A549 treated with DMSO at 1 μM for 4 hours (cell line): ENCODE data around the gene TM9SF1. TPM values are rescaled to one million over a fixed set of nuclear protein-coding genes. Genes with fewer than 3 reads are reported as not detected.

ENCODE experiments used
- total RNA-seq: library from RNA; stranded (reverse); fragments of 200-300 nt; extraction: Qiagen RNA extraction; gene quantifications from 5 replicates; pipeline ENCODE4 v1.2.3, GENCODE V29; 2022; ENCODE audit warnings: low read depth

TM9SF1 gene
- total RNA-seq, 1 experiment from 2014 or later, result 72.9 TPM

Other genes starting within 250 kb of the TM9SF1 start
- gene DHRS4, start 241.7 kb downstream of the TM9SF1 start, total RNA-seq, result 39.3 to 49.4 TPM (median 46.9 TPM) in 5 replicates
- 23.7 to 33.4 TPM (median 29.9 TPM) in 5 replicates for gene DHRS4L2, start 206.5 kb downstream of the TM9SF1 start, total RNA-seq
- 0.24 to 0.59 TPM (median 0.47 TPM) in 5 replicates for gene CARMIL3, start 143.4 kb downstream of the TM9SF1 start, total RNA-seq
- gene CPNE6, start 123.9 kb downstream of the TM9SF1 start, total RNA-seq, result not detected in 5 replicates
- gene PCK2, start 101.1 kb downstream of the TM9SF1 start, total RNA-seq, result 17.9 to 21.1 TPM (median 19.7 TPM) in 5 replicates
- 21.0 to 25.3 TPM (median 21.5 TPM) in 5 replicates for gene DCAF11, start 80.7 kb downstream of the TM9SF1 start, total RNA-seq
- 0.58 to 1.0 TPM (median 0.99 TPM) in 5 replicates for gene NRL, start 80.5 kb downstream of the TM9SF1 start, total RNA-seq
- 0.15 to 0.28 TPM (median 0.24 TPM) in 3 of 5 replicates, not detected in the others for gene FITM1, start 64.8 kb downstream of the TM9SF1 start, total RNA-seq
- gene PSME1, start 59.2 kb downstream of the TM9SF1 start, total RNA-seq, result 163 to 182 TPM (median 171 TPM) in 5 replicates
- gene EMC9, start 53.9 kb downstream of the TM9SF1 start, total RNA-seq, result 50.9 to 61.8 TPM (median 56.9 TPM) in 5 replicates
- gene PSME2, start 48.8 kb downstream of the TM9SF1 start, total RNA-seq, result 164 to 198 TPM (median 177 TPM) in 5 replicates
- 25.6 to 33.1 TPM (median 29.9 TPM) in 5 replicates for gene RNF31, start 47.9 kb downstream of the TM9SF1 start, total RNA-seq
- 14.6 to 21.4 TPM (median 16.7 TPM) in 5 replicates for gene IRF9, start 34.2 kb downstream of the TM9SF1 start, total RNA-seq
- gene REC8, start 23.4 kb downstream of the TM9SF1 start, total RNA-seq, result 3.4 to 6.4 TPM (median 4.3 TPM) in 5 replicates
- gene IPO4, start 6.6 kb downstream of the TM9SF1 start, total RNA-seq, result 79.6 to 102 TPM (median 88.2 TPM) in 5 replicates
- 0.07 TPM in 1 of 5 replicates, not detected in the others for gene TSSK4, start 10.3 kb upstream of the TM9SF1 start, total RNA-seq
- gene CHMP4A, start 18.0 kb upstream of the TM9SF1 start, total RNA-seq, result 79.6 to 96.4 TPM (median 82.0 TPM) in 5 replicates
- gene MDP1, start 20.6 kb upstream of the TM9SF1 start, total RNA-seq, result 27.9 to 35.3 TPM (median 29.6 TPM) in 5 replicates
- 427 to 475 TPM (median 451 TPM) in 5 replicates for gene NEDD8, start 36.9 kb upstream of the TM9SF1 start, total RNA-seq
- 52.4 to 64.1 TPM (median 56.5 TPM) in 5 replicates for gene GMPR2, start 37.5 kb upstream of the TM9SF1 start, total RNA-seq
- 32.6 to 41.9 TPM (median 37.8 TPM) in 5 replicates for gene TINF2, start 47.2 kb upstream of the TM9SF1 start, total RNA-seq
- gene TGM1, start 67.7 kb upstream of the TM9SF1 start, total RNA-seq, result 0.60 to 1.1 TPM (median 0.83 TPM) in 5 replicates
- gene RABGGTA, start 76.2 kb upstream of the TM9SF1 start, total RNA-seq, result 12.5 to 19.5 TPM (median 16.6 TPM) in 5 replicates
- 10.9 to 13.5 TPM (median 11.8 TPM) in 5 replicates for gene DHRS1, start 104.3 kb upstream of the TM9SF1 start, total RNA-seq
- 15.6 to 19.7 TPM (median 18.9 TPM) in 5 replicates for gene NOP9, start 104.4 kb upstream of the TM9SF1 start, total RNA-seq
- 0.14 to 0.70 TPM (median 0.29 TPM) in 5 replicates for gene CIDEB, start 112.5 kb upstream of the TM9SF1 start, total RNA-seq
- 2.4 to 5.7 TPM (median 4.7 TPM) in 5 replicates for gene LTB4R2, start 114.7 kb upstream of the TM9SF1 start, total RNA-seq
- 3.4 to 8.6 TPM (median 5.6 TPM) in 5 replicates for gene LTB4R, start 116.1 kb upstream of the TM9SF1 start, total RNA-seq
- not detected in 5 replicates for gene ADCY4, start 139.6 kb upstream of the TM9SF1 start, total RNA-seq
- not detected in 5 replicates for gene RIPK3, start 144.6 kb upstream of the TM9SF1 start, total RNA-seq
- 0.10 to 0.38 TPM (median 0.20 TPM) in 4 of 5 replicates, not detected in the other for gene NFATC4, start 172.7 kb upstream of the TM9SF1 start, total RNA-seq
- 0.19 to 0.40 TPM (median 0.20 TPM) in 5 replicates for gene NYNRIN, start 203.6 kb upstream of the TM9SF1 start, total RNA-seq
- gene CBLN3, start 234.2 kb upstream of the TM9SF1 start, total RNA-seq, result 1.3 to 1.9 TPM (median 1.5 TPM) in 5 replicates
- 26.3 to 30.9 TPM (median 29.6 TPM) in 5 replicates for gene KHNYN, start 234.5 kb upstream of the TM9SF1 start, total RNA-seq
- gene SDR39U1, start 247.3 kb upstream of the TM9SF1 start, total RNA-seq, result 42.5 to 52.7 TPM (median 46.6 TPM) in 5 replicates